ENCODE results near the gene RND3.

The RND3 gene

DNA sequence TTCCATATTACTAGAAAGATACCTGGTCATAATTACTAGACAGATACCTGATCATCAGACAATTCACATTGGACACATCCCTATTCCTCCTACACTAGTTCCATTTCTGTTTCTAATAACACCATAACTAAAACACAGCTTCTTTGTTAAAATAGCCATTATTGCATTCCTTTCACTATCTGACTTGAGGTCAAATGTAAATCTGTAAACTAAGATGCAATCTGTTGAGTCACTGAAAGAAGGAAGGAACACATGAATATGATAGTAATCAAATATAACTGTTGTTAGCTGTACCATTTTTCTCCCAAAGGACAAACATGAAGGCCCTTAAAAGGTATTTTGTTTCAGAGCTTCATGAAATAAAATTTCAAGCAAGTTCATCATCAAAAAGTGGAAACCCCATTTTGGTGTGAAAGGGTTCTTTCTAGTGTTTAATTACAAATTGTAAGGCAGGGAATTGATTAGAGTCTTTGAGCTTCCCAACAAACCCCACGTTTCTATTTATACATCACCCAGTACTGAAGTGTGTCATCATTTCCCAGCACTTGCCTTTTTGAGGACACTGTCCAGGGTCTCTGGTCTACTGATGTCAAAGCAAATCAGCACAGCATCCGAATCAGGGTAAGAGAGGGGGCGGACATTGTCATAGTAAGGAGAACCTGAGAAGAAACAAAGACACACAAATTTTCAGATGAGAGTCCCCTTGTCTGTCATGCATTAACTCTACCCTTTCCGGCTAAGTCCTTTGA, 13.0 kb downstream of the RND3 start:
- DNase-seq, result peak; percentile 65

DNA sequence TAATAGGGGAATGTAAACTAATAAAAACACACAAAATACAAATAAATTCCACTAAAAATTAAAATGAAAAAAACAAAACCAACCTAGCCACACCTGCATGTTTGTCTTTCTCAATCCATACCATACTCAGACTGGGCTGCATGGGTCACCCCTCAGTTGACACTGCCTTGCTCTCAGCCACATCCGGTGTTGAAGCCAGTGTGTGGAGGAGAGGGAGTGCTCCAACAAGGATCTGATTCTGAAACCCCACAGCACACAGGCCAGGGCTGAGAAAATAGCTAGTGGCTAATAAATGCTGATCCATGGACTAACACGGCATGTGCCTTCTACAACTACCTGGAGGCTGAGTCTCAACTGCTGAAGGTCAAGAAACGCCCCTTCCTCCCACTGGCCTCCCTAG, 13.7 kb downstream of the RND3 start:
- DNase-seq, result no peak

DNA sequence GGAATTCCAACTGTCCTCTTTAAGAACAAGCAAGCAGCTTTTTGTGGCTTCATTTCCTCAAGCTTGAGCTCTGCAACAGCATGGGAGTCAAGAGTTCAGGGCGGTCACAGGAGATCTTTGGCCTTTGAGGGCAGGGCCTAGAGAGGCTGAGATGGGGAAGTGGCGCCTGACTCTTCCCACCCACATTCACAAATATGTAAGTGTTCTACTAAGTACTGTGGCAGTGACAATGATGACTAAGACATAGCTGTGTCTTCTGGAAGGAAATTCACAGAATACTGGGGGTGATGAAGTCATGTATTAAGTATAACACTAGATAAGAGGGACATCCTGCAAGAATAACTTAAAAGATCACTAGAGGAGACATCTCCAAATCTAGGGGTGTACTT, 15.0 kb downstream of the RND3 start:
- DNase-seq, result peak; percentile 93

DNA sequence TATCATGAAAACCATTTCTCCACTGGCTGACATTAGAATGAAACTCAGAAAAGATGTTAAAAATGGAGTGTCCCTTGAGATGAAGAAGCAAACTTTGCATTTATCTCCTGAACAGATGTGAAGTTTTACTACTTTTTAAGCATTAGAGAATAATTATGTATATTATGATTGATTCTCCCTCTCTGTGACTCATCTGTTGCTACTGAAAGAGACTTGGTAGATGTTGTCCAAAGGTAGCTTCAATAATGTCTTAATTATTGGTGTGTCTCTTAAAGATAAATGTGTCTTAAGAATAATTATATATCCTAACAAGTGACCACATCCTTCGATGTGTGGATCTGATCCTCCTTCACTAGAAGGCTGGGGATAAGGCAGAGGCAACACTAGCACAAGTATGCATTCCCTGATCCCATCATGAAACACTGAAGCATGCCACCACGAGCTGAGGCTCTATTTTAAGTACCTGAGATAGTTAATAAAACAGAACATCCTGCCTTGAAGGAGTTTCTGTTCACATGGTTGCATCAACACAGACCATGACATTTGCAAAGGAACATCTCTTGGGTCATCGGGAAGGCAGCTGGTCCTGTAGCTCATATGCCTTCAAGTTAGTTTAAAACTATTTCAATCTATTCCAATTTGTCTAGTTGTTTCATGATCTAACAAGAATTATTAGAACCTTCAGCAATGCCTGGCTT, 15.5 kb downstream of the RND3 start:
- no peak for DNase-seq

DNA sequence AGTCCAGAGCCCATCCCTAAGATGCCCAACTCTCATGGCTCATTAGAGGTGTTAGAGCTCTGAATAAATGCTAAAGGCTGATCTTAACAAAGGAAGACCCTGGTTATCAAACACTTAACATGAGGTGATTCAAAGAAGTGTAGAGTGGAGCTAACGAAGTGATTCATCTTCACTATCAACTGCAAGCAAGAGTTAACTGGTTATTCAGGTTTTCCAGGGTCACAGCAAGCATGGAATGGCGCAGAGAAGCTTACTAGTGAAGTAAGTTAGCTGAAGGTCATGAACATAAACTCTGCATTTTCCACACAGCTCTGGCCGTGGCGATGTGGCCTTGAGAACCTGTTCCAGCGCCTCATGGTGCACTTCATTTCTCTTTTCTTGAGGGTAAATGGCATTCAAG, 17.0 kb downstream of the RND3 start:
- no peak for DNase-seq

DNA sequence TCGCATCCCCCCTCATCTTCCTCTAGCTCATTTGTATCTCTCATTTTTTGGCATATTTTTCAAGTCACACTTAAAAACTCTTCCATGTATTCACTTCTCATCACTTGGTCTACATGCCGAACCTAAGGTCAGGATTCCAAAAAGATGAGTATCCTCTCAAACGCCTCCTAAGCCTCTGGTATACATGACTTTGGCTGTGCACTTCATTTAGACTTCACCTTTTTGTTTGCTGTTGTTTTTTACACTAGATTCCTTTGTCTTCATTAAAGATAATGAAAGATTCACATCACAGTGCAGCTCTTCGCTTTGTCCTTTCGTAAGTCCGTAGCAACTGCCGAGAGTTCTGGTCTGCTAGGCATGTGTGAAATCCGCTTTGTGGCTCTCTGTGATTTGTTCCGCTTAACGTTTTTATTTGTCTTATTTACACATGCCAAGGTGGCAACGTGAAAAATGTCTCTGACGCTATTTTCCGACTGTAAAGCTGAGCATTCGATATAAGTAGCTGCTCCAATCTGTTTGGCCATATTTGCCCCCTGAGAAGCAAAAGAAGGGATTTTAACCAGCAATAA, 17.7 kb downstream of the RND3 start:
- DNase-seq, result no peak

DNA sequence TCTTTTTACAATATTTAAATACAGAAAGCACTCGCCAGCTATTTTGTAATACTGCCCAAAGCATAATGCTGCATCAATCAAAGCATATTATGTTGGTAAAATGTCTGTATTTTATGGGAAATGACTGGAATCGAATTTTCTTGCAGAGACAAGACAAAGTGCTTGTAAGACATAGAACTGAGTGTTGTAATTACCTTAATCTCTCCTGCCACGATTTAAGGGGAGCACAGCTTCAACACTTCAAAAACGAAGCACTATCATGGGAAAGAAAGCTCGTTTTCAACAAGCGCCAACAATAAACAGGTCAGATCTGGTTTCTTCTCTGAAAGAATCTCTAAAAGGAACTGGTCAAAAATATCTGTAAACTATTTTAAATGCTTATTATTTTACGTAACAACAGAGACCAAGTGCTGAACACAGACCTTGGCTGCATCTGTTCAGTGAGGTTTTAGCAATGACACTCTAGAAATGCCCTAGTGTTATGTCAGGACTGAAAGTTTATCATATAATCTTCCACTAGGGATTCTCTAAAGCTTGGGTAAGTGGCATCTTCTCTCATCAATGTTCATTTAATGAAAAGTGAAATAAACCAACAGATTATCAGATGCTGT, 19.0 kb downstream of the RND3 start:
- no peak for DNase-seq

DNA sequence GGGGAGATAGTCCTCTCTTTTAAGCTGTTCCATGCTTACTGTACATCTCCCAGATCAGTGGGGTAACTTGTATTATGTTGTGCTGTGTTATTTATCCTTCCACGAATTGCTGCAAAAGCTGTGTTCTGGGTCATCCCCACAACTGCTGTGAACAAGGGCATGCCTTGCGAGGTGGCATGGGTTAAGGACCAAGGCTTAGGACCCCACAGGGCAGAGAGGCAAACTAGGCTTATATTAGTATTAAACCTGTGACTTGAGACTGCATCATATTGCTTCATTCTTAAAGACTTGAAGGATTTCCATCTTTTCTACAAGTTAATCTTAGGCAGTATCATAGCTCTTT, 19.9 kb downstream of the RND3 start:
- no peak for DNase-seq

DNA sequence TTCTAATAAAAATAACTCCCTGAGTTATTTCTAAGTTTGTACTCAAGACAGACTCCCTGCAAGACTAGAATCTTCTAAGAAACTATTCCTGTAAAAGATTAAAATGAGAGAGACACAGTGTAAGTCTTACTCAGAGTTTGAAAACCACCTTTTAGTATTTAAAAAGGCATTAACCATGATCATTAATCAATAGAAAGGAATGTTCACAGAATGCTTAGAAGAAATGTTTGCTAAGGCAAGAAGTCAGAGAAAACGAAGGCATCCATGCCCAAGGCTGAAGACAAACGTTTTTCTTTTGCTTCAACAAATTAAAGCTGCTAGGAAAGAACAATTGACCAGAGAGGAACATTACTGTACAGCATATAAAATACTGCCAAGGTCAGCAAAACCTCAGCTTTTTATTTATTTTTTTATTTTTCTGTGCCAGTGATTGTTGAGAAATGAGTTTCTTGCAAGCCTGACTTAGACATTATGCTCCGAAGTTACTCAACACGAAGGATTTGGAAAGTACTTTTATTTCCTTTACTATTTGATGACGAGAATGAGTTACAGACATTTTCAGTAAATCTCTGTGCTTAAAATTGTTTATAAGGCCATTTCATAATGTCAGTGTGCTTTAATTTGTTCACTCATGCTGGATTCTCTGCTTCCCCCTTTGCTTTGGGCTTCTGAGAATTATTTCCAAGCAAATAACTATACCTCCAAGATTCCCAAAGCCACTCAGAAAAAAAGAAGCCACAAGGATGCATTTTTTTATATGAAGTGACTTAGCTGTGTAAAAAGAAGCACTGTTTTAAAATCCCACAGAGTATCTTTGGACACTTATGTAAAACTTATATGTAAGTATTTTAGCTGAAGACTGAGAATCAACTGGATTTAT, 20.5 kb downstream of the RND3 start:
- DNase-seq, result peak; percentile 92

DNA sequence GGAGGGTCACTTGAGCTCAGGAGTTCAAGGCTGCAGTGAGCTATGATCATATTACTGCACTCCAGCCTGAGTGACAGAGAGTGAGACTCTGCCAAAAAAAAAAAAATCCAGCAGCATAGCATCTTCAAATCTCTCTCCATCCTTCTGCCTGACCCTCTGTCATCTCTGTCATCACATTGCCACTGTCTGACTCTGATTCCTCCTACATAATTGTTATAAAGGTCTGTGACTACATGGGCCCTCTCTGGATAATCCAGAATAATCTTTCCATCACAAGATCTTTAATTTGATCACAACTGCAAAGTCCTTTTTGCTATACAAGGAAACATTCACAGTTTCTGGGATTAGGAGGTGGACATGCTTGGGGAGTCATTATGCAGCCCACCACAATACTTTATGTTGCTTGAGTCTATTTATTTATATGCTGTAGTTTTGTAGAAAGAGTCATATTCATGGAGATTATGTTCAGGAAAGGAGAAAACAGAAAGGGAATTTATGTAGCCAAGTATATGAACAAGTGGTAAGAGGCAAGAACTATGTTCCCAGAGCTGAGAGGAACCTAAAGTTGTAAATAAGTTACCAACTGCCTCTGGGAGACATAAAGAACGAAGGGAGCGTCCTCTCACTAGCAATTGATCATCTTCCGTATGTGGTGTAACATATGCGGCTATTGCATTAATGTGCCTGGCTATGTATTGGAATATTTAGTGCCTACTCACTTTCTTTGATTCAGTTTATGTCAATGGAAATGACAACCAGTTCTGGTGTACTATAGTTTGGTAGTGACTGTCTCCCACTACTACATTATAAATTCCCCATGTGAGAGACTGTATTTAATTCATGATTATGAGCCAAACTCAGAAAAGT, 21.5 kb downstream of the RND3 start:
- DNase-seq, result no peak

DNA sequence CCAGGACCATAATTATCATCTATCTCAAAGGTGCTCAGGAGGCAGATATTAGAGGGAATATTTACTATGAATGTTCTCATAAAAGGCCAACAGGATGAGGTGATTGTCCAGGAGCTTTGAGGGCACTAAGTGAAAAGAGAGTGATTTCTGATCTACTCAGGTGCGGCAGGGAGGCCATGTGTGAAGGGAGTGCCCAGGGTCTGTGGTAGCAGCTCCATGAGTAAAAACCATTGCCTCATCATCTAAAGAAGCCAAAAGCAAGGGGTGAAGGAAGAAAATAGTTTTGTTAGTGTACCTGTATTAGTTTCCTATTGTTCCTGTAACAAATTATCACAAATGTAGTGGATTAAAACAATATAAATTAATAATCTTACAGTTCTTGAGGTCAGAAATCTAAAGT, 22.5 kb downstream of the RND3 start:
- DNase-seq, result no peak

DNA sequence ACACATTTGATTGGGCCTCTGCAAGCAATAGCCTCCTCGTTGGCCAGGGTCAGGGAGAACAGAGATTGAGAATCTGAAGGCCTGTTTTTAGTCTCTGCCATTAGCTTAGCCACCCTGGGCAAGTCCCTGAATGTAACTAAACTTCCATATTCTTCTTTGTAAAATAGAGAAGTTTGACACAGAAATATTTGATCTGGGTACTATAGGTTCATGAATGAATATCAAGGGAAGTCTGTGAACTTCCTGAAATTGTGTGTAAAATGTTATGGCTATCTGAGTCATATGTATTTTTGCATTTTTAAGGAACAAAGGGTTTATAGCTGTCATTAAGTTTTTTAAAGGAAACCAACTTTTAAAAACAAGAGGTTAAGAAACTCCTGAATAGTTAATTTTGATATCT, 23.2 kb downstream of the RND3 start:
- DNase-seq, result no peak

DNA sequence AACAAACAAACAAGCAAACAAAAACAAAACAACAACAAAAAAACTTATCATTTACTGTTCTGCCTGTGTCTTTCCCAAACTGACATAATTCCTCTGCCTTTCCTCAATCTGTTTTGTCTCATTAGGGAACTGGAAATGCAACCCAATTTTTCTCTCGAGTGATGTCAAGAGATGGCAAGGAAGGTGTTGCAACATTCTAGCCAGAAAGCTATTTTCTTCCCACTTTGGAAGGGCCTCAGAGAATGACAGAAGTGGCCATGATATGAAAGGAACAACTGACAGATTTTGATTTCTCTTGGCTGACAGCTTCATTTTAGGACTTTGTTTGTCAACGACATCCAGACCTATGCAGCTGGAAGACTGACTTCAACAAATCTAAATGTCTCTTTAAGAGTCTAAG, 24.7 kb downstream of the RND3 start:
- no peak for DNase-seq

DNA sequence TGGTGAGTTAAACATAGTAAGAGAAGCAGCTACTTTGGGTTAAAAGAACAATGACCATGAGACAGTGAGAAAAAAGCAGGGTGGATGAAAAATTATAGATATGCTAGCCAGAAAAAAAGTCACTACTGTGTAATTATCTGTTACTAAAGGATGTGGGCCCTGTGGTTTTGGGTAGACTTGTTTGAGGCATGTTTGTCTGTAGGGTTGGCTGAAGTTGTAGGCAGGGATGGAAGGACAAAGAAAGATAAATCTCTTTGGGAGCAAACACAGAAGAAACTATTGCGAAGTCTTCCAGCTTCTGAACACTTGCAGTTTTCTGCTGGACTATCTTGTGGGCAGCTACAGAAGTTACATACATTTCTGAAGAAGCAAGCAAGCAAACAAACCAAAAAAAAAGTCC, 28.2 kb downstream of the RND3 start:
- peak; percentile 66 for DNase-seq

DNA sequence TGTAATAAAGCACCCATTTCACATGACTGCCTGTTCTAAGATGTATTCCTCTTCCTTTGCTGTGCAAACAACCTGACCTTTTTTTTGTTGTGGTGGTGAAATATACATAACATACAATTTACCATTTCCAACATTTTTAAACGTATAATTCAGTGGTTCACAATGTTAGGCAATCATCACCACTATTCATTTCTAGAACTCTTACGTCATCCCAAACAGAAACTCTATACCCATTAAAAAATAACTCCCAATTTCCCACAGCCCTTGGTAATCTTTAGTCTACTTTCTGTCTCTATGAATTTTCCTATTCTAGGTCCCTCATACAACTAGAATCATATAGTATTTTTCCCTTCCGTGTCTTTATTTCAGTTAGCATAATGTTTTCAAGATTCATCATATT, 36.7 kb downstream of the RND3 start:
- DNase-seq, result no peak

DNA sequence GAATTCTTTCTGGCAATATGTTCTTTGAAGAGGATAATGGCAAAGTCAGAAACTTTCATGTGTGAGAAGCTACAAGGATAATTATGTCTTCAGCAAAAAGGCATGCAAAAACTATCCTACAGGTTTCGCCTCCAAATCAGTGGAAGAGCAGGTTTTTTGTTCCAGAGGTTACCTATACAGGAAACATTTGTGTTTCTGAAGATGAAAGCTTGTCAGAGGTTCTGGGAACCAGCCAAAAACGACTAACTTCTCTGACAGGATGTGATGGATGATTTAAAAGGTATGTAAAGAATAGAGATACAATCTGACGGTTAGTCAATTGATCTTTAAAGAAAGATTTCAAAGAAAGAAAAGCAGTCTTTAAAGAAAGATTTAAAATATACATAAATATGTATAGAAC, 37.6 kb downstream of the RND3 start:
- DNase-seq, result no peak

DNA sequence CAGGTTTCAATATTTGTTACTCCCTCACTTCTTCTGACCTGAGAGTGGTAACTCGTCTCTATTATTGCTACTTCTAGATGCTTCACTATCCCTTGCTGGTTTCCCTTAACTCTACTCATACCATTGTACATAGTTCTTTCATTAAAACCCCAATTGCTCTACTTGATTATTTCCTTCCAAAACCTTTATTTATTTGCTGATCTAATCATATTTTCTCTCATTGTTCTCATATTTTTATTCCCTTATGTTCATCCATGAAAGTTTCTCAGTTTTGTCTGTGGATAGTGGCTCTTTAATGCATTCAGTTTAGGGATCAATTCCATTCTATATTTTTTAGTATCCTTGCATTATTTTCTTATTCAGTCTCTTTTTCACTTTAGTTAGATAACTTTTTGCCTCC, 42.1 kb downstream of the RND3 start:
- DNase-seq, result no peak

DNA sequence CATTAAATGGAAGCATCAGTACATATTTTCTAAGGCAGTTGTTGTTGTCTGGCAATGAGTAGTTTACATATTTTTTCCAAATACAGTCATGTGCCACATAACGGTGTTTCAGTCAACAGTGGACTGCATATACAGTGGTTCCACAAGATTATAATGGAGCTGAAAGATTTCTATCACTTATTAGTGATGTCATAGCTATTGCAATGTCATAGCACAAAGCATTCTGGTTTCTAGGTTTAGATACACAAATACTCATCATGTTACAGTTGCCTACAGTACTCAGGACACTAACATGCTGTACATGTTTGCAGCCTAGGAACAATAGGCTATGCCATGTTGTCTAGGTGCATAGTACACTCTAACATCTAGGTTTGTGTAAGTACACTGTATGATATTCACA, 45.0 kb downstream of the RND3 start:
- DNase-seq, result no peak

DNA sequence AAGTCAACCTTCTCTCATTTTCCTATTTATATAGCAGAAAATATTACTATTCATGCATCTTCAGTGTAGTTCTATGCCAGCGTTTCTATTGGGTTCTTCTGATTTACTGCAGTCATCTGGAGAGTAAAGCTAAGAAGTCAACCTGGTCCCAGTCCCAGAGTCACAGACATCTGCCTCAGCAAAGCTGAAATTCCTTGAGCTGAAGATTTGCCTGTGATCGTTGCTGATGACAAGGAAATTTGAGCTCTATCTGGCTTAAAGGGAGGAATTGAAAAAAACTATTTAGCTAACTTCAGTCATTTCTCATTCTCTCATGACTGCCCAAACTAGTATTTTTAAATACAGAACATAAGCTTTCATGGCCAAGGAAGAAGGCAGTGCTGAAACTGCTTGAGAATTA, 45.7 kb downstream of the RND3 start:
- no peak for DNase-seq

DNA sequence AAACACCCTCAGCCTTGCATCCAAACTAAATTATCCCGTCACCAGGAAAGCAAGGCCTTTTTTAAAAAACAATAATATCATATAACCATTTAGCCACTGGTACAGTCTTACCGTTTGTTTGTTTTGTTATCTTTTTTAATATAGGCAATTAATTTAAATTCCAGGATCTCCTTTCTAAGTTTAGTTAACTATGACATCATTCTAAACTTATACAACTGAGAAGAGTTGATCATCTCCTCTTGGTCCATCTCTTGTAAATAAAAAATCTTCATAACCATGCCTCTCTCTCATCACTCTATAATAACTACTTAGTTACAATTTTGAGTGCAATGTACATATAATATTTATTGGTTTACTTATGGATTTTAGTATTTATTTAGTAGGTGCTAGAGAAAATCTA, 46.2 kb downstream of the RND3 start:
- DNase-seq, result no peak

DNA sequence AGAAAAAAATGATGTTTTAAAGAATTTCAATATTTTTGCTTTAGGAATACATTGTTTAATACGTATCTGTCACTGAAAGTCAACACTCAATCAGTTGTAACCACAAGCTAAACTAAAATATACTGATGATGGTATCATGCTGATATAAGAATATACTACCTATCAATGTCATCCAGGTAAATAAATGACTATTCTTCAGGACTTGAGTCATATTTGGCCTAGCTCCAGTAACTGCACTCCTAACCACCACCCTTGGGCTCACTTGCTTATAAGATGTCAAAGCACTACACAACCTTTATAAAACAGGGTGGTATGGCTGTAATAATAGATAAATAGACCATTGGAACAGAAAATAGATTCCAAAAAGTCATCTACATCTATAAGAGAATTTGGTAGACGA, 48.8 kb downstream of the RND3 start:
- no peak for DNase-seq

DNA sequence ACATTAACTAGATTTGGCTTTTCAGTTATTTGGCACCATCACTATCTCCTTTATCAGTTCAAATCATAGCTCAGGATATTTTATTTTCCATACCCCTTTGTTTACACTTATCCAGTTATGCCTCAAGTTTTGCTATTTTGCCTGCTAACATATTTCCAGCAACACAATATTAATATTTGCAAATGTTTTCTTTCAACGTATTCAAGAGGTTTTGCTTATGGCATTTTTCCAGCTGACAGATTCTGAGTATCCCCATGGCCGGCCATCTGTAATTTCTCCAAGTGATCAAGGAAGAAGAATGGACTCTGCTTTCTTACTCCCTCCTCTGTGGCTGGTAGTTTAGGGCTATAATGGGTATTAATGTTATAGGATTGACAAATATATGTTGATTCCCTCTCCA, 49.4 kb downstream of the RND3 start:
- DNase-seq, result no peak
